HEK293T (cell line): ENCODE results near the gene PAX8.

Source experiments
- CTCF ChIA-PET: fragments of 350-600 bp; formaldehyde crosslinking; extraction: SDS; loops from one replicate; lab custom pipeline; 2021; ENCODE audit warnings: antibody characterized with exemption, inconsistent platforms; lab: Yijun Ruan, JAX
- POLR2A ChIA-PET: fragments of 350-600 bp; formaldehyde crosslinking; extraction: SDS; loops from one replicate; lab custom pipeline; 2020; ENCODE audit warnings: antibody characterized with exemption, inconsistent platforms; lab: Yijun Ruan, JAX
- DNase-seq: peaks from one replicate; pipeline ENCODE4 v3.0.0; 2012; ENCODE audit warnings: mixed read lengths; ENCODE audit errors: extremely low spot score
- ARNT ChIP-seq: fragments of 450-650 bp; IDR thresholded peaks from 2 replicates; pipeline ENCODE4 v1.6.1; 2017; ENCODE audit warnings: mild to moderate bottlenecking
- BHLHE40 ChIP-seq: fragments of 450-650 bp; IDR thresholded peaks from 2 replicates; pipeline ENCODE4 v1.6.1; 2016; ENCODE audit warnings: mild to moderate bottlenecking, moderate library complexity, borderline replicate concordance
- CTBP1 ChIP-seq: fragments of 450-650 bp; IDR thresholded peaks from 2 replicates; pipeline ENCODE4 v1.6.1; 2016; ENCODE audit warnings: borderline replicate concordance
- ELF4 ChIP-seq: fragments of 450-650 bp; IDR thresholded peaks from 2 replicates; pipeline ENCODE4 v1.6.1; 2017; ENCODE audit warnings: antibody characterized with exemption
- FOXA1 ChIP-seq: fragments of 450-650 bp; IDR thresholded peaks from 2 replicates; pipeline ENCODE4 v1.6.1; 2016; ENCODE audit warnings: mild to moderate bottlenecking
- FOXK2 ChIP-seq: fragments of 450-650 bp; IDR thresholded peaks from 2 replicates; pipeline ENCODE4 v1.6.1; 2016; ENCODE audit warnings: mild to moderate bottlenecking
- FOXM1 ChIP-seq: fragments of 450-650 bp; IDR thresholded peaks from 2 replicates; pipeline ENCODE4 v1.6.1; 2017; ENCODE audit warnings: mild to moderate bottlenecking, borderline replicate concordance
- HDGF ChIP-seq: fragments of 450-650 bp; IDR thresholded peaks from 2 replicates; pipeline ENCODE4 v1.6.1; 2017; ENCODE audit warnings: antibody characterized with exemption, borderline replicate concordance
- L3MBTL2 ChIP-seq: fragments of 450-650 bp; conservative IDR thresholded peaks from 2 replicates; pipeline ENCODE4 v1.6.1; 2016; ENCODE audit warnings: mild to moderate bottlenecking
- LEF1 ChIP-seq: fragments of 450-650 bp; IDR thresholded peaks from 2 replicates; pipeline ENCODE4 v1.6.1; 2017; ENCODE audit warnings: mild to moderate bottlenecking, borderline replicate concordance
- NFRKB ChIP-seq: fragments of 450-650 bp; IDR thresholded peaks from 2 replicates; pipeline ENCODE4 v1.6.1; 2016; ENCODE audit warnings: mild to moderate bottlenecking, moderate library complexity
- SP1 ChIP-seq: fragments of 450-650 bp; IDR thresholded peaks from 2 replicates; pipeline ENCODE4 v1.6.1; 2017
- SUZ12 ChIP-seq: fragments of 450-650 bp; IDR thresholded peaks from 2 replicates; pipeline ENCODE4 v1.6.1; 2016; ENCODE audit warnings: mild to moderate bottlenecking
- TARDBP ChIP-seq: fragments of 450-650 bp; IDR thresholded peaks from 2 replicates; pipeline ENCODE4 v1.6.1; 2016
- ZNF384 ChIP-seq: fragments of 450-650 bp; IDR thresholded peaks from 2 replicates; pipeline ENCODE4 v1.6.1; 2016
- TF ChIP-seq, protein P1 (sequence below): fragments of 450-650 bp; IDR thresholded peaks from 2 replicates; pipeline ENCODE4 v1.6.1; 2016

PAX8 gene

DNA sequence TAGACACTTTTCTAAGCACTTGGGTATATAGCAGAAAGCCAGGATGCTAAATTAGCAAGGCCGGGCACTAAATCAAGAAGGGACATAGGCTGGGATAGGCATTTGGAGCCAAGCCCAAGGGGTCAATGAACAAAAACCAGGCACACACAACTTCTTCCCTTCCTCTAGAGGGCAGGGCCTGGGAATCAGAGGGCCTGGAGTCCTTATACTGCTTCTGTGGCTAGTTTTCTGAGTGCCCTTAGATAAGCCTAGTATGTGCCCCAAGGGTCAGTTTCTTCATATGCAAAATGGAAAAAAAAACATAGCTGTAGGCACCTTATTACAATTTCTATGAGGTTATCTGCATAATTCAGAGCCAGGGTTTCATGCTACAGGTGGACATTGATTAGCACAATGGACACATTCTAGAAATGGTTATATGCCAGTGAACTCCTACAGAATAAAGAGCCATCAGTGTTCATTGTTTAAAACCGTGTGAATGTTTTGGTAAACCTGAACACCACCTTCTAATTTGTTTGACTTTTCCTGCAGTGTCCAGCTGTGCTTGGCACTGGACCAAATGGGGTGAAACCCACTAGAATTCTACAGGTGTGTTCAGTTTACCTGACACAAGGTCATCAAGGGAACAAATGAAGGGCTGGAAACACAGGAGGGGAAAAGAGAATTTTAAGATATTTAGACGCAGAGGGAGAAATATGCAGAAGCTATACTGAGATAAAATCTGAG lies 49.6 kb downstream of the PAX8 start:
- no peak for TF ChIP-seq SP1
- TF ChIP-seq ELF4: no peak
- no peak for TF ChIP-seq CTBP1
- TF ChIP-seq TARDBP: no peak
- TF ChIP-seq FOXK2: no peak
- no peak for TF ChIP-seq LEF1
- ChIA-PET POLR2A (no interaction called here), CTCF (no interaction called here)
- no peak for DNase-seq

DNA sequence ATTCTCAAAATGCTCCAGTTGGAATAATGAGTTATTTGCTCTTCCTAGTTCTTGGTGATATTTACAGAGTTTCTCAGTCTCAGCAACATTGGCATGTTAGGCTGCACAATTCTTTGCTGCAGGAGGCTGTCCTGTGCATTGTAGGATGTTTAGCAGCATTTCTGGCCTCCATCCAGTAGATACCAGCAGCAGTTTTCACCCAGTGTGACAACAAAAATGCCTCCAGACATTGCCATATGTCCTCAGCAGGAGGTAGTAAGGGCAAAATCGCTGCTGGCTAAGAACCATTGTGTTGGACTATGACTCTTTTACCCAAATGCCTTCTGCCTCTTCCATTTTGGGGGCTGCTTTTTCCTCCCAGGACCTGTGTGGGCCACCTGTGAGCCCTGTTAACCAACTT lies 50.4 kb downstream of the PAX8 start:
- TF ChIP-seq, protein P1, sequence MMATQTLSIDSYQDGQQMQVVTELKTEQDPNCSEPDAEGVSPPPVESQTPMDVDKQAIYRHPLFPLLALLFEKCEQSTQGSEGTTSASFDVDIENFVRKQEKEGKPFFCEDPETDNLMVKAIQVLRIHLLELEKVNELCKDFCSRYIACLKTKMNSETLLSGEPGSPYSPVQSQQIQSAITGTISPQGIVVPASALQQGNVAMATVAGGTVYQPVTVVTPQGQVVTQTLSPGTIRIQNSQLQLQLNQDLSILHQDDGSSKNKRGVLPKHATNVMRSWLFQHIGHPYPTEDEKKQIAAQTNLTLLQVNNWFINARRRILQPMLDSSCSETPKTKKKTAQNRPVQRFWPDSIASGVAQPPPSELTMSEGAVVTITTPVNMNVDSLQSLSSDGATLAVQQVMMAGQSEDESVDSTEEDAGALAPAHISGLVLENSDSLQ: no peak
- TF ChIP-seq L3MBTL2 (no peak), FOXM1 (no peak), SUZ12 (no peak), FOXK2 (no peak), SP1 (no peak), HDGF (no peak), BHLHE40 (no peak), NFRKB (no peak), LEF1 (no peak), ARNT (no peak), TARDBP (no peak), ZNF384 (no peak), CTBP1 (no peak), FOXA1 (no peak), ELF4 (no peak)
- ChIA-PET POLR2A (no interaction called here), CTCF (interaction anchor here (0.8 kb wide), 1 partner anchor 148 kb away, joined by 3 read pairs; no protein-coding TSS in a partner anchor)
- no peak for DNase-seq

DNA sequence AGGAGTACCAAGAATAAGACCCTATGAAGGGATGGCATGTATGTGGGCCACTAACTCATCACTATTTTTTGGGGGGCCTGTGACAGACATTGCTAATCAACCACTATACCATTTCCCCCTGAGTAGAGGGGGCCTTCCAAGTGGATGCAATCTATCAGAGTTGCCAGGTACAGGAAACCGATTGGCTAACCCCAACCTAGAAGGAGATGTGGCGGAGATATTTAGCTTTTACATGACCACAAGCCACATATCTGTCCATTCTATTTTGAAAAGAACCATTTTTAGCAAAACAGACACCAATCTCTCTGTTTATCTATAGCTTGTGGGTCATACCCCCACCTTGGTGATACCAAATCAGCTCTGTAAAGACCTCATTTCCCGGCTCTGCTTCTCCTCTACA lies 51.0 kb downstream of the PAX8 start:
- ChIA-PET CTCF (interaction anchor here (0.8 kb wide), 1 partner anchor 147 kb away, joined by 3 read pairs; no protein-coding TSS in a partner anchor), POLR2A (no interaction called here)
- DNase-seq: no peak
- TF ChIP-seq ARNT (no peak), HDGF (no peak), NFRKB (no peak), L3MBTL2 (no peak)

DNA sequence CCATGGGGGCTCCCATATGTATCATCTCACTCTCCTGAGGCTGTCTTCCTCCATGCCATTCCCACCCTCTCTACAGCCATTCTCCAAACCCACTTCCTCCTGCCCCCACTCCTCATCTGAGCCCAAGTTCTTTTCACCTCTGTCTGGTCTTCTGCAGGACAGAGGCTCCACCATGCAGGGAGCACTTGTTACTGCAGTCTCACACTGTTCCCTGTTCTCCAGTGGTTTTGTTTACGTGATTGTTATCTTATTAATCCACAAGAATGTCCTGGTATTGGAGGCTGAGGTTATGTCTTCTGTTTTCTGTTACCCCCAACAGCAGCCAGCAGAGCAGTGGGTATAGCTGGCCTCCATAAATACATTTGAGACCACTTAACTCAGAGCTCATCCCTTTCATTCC lies 51.4 kb downstream of the PAX8 start:
- TF ChIP-seq ARNT (no peak), TARDBP (no peak), FOXM1 (no peak), SP1 (no peak), FOXA1 (no peak), NFRKB (no peak), HDGF (no peak), SUZ12 (no peak), LEF1 (no peak), ELF4 (no peak), BHLHE40 (no peak), ZNF384 (no peak)
- TF ChIP-seq, protein P1: no peak
- DNase-seq: no peak
- POLR2A ChIA-PET: no interaction called here
- CTCF ChIA-PET: interaction anchor here (0.8 kb wide), 1 partner anchor 147 kb away, joined by 3 read pairs; no protein-coding TSS in a partner anchor

DNA sequence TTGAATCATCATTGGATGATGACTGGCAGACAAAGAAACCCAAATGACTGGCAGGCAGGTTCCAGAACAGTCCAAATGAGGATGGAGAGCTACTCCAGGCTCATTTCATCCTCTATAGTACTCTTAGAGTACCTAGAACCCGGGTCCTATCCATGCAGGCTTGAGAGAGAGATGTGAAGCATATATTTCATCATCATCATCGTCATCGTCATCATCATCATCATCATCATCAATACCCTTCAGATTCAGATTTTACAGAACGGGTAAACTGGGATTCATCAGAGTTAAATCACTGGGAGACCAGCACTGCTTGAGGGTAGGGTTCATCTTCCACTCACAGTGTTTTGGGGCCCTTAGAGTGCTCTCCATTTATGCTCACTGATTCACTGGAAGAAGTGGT lies 52.3 kb downstream of the PAX8 start:
- TF ChIP-seq ELF4 (no peak), TARDBP (no peak), LEF1 (no peak), ZNF384 (no peak)
- TF ChIP-seq, protein P1: no peak
- no peak for DNase-seq
- CTCF ChIA-PET: interaction anchor here (0.9 kb wide), 1 partner anchor 22 kb away, joined by 3 read pairs; no protein-coding TSS in a partner anchor
- POLR2A ChIA-PET: no interaction called here

DNA sequence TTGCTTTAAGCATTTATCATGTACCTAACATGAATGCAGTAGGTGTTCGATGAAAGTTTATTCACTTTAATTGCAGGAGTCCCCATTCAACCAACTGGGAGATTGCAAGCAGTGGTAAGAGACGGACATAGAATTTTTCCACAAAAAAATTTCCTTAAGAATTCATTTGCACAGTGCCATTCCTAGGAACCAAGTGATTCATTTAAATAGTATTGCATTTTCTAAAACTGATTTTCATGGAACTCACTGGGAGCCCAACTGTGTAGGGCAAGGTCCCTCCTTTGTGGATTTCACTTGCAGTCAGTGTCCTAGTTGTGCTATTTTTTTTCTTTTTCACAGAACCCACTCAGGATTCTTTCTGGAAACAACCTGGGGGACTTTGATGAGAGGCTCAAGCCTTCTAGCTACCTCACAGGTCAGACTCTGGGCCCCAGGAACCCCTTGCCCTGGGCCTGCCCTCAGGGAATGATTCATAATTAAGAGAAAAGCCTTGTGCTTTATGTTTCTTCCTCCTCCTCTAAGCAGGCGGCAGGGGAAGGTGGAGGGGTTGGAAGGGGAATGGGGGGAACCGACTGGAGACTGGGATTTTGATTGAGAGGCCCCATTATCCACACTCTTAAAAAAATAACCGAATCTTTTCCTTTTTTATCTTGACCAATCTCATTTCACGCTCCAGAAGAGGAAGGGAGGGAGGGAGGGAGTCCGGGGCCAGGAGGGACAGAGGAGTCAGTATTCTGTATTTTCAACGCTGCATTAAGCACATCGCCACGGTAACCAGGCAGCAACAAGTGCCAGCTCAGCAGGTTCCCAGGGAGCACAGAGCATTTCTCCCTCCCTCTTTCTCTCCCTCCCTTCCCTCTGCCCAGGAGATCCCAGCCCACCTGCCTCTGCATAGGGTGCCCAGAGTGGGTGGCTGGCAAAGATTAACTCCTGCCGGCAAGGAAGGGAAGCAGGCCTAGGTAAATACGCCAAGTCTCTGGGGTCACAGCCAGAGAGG lies 53.2 kb downstream of the PAX8 start:
- peak; percentile 51 for DNase-seq
- TF ChIP-seq TARDBP (no peak), NFRKB (no peak)
- ChIA-PET CTCF (no interaction called here), POLR2A (no interaction called here)
